ENCODE measurements around the gene C5orf63.

DNA sequence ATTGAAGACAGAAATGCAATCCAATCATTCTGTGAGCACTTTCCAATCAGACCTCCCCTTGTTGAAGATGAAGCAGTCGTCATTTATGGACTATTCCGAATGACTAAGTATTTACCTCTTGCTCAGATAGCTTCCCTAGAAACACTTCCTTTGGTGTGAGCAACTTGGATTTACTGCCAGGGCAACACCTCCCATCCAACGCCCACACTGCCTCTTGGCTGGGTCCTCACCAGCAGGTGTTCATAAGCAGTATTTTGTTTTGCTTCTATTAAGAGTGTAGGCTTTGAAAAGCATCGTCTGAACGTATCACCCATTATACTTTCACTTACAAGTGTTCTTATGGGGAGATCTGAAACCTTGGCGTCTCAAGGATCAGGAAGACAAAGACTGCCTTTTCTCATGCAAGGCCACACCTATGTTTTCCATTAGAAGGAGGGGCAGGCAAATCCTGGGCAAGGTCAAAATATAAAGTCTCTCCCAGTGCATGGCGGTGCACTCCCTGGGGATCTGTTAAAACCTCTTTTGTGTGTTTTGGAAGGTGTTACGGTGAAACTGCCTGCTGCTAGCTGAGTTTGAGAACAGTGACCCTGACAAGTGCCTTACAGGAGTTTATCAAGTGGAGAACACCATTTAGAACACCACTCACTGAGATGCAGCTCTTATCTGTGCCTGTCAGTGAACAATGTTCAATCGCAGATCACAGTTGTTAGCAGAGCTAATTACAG lies 32.3 kb downstream of the C5orf63 start:
- TF ChIP-seq, protein P1, sequence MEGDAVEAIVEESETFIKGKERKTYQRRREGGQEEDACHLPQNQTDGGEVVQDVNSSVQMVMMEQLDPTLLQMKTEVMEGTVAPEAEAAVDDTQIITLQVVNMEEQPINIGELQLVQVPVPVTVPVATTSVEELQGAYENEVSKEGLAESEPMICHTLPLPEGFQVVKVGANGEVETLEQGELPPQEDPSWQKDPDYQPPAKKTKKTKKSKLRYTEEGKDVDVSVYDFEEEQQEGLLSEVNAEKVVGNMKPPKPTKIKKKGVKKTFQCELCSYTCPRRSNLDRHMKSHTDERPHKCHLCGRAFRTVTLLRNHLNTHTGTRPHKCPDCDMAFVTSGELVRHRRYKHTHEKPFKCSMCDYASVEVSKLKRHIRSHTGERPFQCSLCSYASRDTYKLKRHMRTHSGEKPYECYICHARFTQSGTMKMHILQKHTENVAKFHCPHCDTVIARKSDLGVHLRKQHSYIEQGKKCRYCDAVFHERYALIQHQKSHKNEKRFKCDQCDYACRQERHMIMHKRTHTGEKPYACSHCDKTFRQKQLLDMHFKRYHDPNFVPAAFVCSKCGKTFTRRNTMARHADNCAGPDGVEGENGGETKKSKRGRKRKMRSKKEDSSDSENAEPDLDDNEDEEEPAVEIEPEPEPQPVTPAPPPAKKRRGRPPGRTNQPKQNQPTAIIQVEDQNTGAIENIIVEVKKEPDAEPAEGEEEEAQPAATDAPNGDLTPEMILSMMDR (IDR thresholded peaks at IDR 0.05; ENCODE audit: insufficient read depth, low read length), result no peak
- TF ChIP-seq SPI1 (IDR thresholded peaks at IDR 0.05; ENCODE audit: borderline replicate concordance, low read depth), result no peak
- TF ChIP-seq, protein P2, sequence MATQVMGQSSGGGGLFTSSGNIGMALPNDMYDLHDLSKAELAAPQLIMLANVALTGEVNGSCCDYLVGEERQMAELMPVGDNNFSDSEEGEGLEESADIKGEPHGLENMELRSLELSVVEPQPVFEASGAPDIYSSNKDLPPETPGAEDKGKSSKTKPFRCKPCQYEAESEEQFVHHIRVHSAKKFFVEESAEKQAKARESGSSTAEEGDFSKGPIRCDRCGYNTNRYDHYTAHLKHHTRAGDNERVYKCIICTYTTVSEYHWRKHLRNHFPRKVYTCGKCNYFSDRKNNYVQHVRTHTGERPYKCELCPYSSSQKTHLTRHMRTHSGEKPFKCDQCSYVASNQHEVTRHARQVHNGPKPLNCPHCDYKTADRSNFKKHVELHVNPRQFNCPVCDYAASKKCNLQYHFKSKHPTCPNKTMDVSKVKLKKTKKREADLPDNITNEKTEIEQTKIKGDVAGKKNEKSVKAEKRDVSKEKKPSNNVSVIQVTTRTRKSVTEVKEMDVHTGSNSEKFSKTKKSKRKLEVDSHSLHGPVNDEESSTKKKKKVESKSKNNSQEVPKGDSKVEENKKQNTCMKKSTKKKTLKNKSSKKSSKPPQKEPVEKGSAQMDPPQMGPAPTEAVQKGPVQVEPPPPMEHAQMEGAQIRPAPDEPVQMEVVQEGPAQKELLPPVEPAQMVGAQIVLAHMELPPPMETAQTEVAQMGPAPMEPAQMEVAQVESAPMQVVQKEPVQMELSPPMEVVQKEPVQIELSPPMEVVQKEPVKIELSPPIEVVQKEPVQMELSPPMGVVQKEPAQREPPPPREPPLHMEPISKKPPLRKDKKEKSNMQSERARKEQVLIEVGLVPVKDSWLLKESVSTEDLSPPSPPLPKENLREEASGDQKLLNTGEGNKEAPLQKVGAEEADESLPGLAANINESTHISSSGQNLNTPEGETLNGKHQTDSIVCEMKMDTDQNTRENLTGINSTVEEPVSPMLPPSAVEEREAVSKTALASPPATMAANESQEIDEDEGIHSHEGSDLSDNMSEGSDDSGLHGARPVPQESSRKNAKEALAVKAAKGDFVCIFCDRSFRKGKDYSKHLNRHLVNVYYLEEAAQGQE (IDR thresholded peaks at IDR 0.05; ENCODE audit: insufficient replicate concordance, low read depth), result no peak

Measured in HL-60 (cell line).